ENCODE data around the gene PGS1.

- TF ChIP-seq POLR2A (IDR thresholded peaks at IDR 0.05) (no peak), CTCF (IDR thresholded peaks at IDR 0.05) (no peak), EP300 (IDR thresholded peaks at IDR 0.05) (no peak)
Measured at GRCh38 chr17:78335209-78335608, 43.2 kb upstream of the PGS1 start.

Measured in tibial nerve (tissue), 4 donors.